Loucy (cell line): ENCODE results near the gene GNRH2.

ENCODE experiments used
- CTCF ChIP-seq: fragments of 200-600 bp; sonication (generic); conservative IDR thresholded peaks from 2 replicates; pipeline ENCODE4 v1.5.1; 2014; ENCODE audit warnings: mild to moderate bottlenecking, antibody characterized with exemption, low read length
- EZH2phosphoT487 ChIP-seq: fragments of 200-600 bp; IDR thresholded peaks from 2 replicates; pipeline ENCODE4 v1.6.1; 2018; ENCODE audit warnings: antibody characterized with exemption, mild to moderate bottlenecking, moderate library complexity, borderline replicate concordance

GRCh38 chr20:3043322-3043721, at the start of gene GNRH2:
- TF ChIP-seq CTCF (no peak), EZH2phosphoT487 (no peak)
